SU-DHL-6 (cell line): ENCODE results near the gene WDR37.

Source experiments
- CTCF ChIP-seq: fragments of 200-600 bp; sonication (generic); IDR thresholded peaks from one replicate; pipeline ENCODE4 v1.5.1; 2017; ENCODE audit warnings: antibody characterized with exemption, mild to moderate bottlenecking, low read length, moderate library complexity; ENCODE audit not compliant: insufficient read depth, poor library complexity, severe bottlenecking
- EZH2phosphoT487 ChIP-seq: fragments of 200-600 bp; sonication (generic), shearing (Covaris generic); conservative IDR thresholded peaks from 2 replicates; pipeline ENCODE4 v1.6.1; 2018; ENCODE audit warnings: mild to moderate bottlenecking, antibody characterized with exemption, low read length, moderate library complexity, mixed read lengths

- TF ChIP-seq CTCF (no peak), EZH2phosphoT487 (no peak)
These were observed 6.0 kb upstream of the WDR37 start for GRCh38 chr10:1050145-1050544.
